Measurements from ENCODE around the gene TKFC. TPM values are rescaled to one million over a fixed set of nuclear protein-coding genes. Genes with fewer than 3 reads are reported as not detected.

The TKFC gene
- polyA plus RNA-seq, 1 of the 3 experiments (the other 2 are of a cell fraction): 72.0 TPM

- Histone ChIP-seq H2AFZ (ENCODE audit: low read depth) (no peak overlapping the region), H3K27ac (ENCODE audit: low read depth in 2 of 2, low read length in 1 of 2) (peak overlapping the region in 1 of 2 experiments; percentile 18; a peak in 3 of 4 replicates), H3K79me2 (ENCODE audit: insufficient read depth) (peaks cover 80% of the 10 kb centered on the region), H3K36me3 (replicated peaks in 1 of 2; ENCODE audit: control insufficient read depth in 1 of 2, insufficient read depth in 2 of 2, low read length in 1 of 2) (peaks cover 59 to 60% of the 10 kb centered on the region in 2 experiments), H3K27me3 (ENCODE audit: insufficient read depth) (no peaks in the 10 kb centered on the region), H3K4me1 (ENCODE audit: control insufficient read depth in 1 of 2, insufficient read depth in 2 of 2, low read depth in 1 of 2, low read length in 1 of 2) (peaks cover 12 to 18% of the 10 kb centered on the region in 2 experiments), H3F3A (replicated peaks; ENCODE audit: insufficient read depth) (peaks cover 9% of the 10 kb centered on the region), H3K4me2 (no peak overlapping the region), H3K9me3 (no peaks in the 10 kb centered on the region), H3K9ac (peak overlapping the region; percentile 24; the same call in 1 of the 2 replicates), H3K4me3 (ENCODE audit: low read depth in 2 of 2, low read length in 1 of 2) (no peak overlapping the region), H3K9me2 (no peaks in the 10 kb centered on the region), H4K20me1 (ENCODE audit: insufficient read depth) (peaks cover 38% of the 10 kb centered on the region)
- CTCF ChIA-PET: interaction anchor here (3.2 to 3.4 kb wide), 2 partner anchors 9 to 58 kb away, joined by 18 to 23 read pairs; no protein-coding TSS in a partner anchor
- DNase-seq: no peak
- POLR2A ChIA-PET: interaction anchor here (1.1 kb wide), 1 partner anchor 35 kb away, joined by 3 read pairs; the partner anchor contains the start of gene TMEM138
- TF ChIP-seq TCF12 (IDR thresholded peaks at IDR 0.05) (peak; percentile 15; the same call in 1 of the 2 replicates), POLR2AphosphoS5 (IDR thresholded peaks at IDR 0.05; ENCODE audit: low read depth, low read length) (no peak), MAX (IDR thresholded peaks at IDR 0.05; ENCODE audit: low read depth) (no peak), FOSL2 (IDR thresholded peaks at IDR 0.05; ENCODE audit: borderline replicate concordance, low read depth) (peak; percentile 10; the same call in 1 of the 2 replicates)
- TF ChIP-seq, protein P1, sequence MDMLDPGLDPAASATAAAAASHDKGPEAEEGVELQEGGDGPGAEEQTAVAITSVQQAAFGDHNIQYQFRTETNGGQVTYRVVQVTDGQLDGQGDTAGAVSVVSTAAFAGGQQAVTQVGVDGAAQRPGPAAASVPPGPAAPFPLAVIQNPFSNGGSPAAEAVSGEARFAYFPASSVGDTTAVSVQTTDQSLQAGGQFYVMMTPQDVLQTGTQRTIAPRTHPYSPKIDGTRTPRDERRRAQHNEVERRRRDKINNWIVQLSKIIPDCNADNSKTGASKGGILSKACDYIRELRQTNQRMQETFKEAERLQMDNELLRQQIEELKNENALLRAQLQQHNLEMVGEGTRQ (IDR thresholded peaks at IDR 0.05; ENCODE audit: borderline replicate concordance, low read depth, low read length): no peak
Measured at GRCh38 chr11:61327669-61328071, 5.4 kb upstream of the TKFC start.

DNA sequence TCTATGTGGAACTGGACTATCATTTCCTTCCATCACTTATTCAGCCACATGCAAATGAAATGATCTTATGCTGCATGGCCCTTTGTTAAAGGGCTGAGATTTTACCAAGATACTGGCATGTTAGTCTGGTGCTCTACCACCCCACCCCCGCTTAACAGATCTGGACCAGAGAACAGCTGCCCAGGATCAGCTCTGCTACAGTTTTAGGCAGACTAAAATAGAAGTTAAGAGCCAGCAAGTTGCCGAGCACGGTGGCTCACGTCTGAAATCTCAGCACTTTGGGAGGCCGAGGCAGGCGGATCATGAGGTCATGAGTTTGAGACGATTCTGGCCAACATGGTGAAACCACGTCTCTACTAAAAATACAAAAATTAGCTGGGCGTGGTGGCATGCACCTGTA is 4.7 kb upstream of the TKFC start:
- ChIA-PET POLR2A (interaction anchor here (1.1 kb wide), 1 partner anchor 34 kb away, joined by 3 read pairs; the partner anchor contains the start of gene TMEM138), CTCF (interaction anchor here (3.2 to 3.4 kb wide), 2 partner anchors 8 to 57 kb away, joined by 18 to 23 read pairs; no protein-coding TSS in a partner anchor)
- no peak overlapping the region for H3K4me2 ChIP-seq
- no peak for TF ChIP-seq FOXJ3 (CRISPR knock-in tag; IDR thresholded peaks at IDR 0.05)
- TF ChIP-seq, protein P2, sequence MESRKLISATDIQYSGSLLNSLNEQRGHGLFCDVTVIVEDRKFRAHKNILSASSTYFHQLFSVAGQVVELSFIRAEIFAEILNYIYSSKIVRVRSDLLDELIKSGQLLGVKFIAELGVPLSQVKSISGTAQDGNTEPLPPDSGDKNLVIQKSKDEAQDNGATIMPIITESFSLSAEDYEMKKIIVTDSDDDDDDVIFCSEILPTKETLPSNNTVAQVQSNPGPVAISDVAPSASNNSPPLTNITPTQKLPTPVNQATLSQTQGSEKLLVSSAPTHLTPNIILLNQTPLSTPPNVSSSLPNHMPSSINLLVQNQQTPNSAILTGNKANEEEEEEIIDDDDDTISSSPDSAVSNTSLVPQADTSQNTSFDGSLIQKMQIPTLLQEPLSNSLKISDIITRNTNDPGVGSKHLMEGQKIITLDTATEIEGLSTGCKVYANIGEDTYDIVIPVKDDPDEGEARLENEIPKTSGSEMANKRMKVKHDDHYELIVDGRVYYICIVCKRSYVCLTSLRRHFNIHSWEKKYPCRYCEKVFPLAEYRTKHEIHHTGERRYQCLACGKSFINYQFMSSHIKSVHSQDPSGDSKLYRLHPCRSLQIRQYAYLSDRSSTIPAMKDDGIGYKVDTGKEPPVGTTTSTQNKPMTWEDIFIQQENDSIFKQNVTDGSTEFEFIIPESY (IDR thresholded peaks at IDR 0.05; ENCODE audit: borderline replicate concordance, low read depth): no peak
- no peak for TF ChIP-seq EZH2phosphoT487 (IDR thresholded peaks at IDR 0.05; ENCODE audit: borderline replicate concordance, low read depth)
- TF ChIP-seq FOXM1 (IDR thresholded peaks at IDR 0.05; ENCODE audit: low read depth): no peak
- TF ChIP-seq TEAD4 (IDR thresholded peaks at IDR 0.05; ENCODE audit: borderline replicate concordance, insufficient read depth): no peak
- no peak for TF ChIP-seq GATA2 (CRISPR knock-in tag; IDR thresholded peaks at IDR 0.05)
- TF ChIP-seq CHD2 (IDR thresholded peaks at IDR 0.05; ENCODE audit: low read length, partially characterized antibody): no peak
- no peak for TF ChIP-seq SIN3A (IDR thresholded peaks at IDR 0.05; ENCODE audit: borderline replicate concordance, low read depth, low read length)
- no peak for TF ChIP-seq TAF1 (IDR thresholded peaks at IDR 0.05; ENCODE audit: borderline replicate concordance, low read depth, low read length)
- no peak for TF ChIP-seq PBX3 (IDR thresholded peaks at IDR 0.05)
- TF ChIP-seq POLR2AphosphoS5 (IDR thresholded peaks at IDR 0.05; ENCODE audit: low read depth, low read length): no peak
- no peak for TF ChIP-seq JUND (IDR thresholded peaks at IDR 0.05)
- TF ChIP-seq, protein P3, sequence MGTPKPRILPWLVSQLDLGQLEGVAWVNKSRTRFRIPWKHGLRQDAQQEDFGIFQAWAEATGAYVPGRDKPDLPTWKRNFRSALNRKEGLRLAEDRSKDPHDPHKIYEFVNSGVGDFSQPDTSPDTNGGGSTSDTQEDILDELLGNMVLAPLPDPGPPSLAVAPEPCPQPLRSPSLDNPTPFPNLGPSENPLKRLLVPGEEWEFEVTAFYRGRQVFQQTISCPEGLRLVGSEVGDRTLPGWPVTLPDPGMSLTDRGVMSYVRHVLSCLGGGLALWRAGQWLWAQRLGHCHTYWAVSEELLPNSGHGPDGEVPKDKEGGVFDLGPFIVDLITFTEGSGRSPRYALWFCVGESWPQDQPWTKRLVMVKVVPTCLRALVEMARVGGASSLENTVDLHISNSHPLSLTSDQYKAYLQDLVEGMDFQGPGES (IDR thresholded peaks at IDR 0.05; ENCODE audit: low read depth, low read length): no peak
- TF ChIP-seq EP300 (IDR thresholded peaks at IDR 0.05; ENCODE audit: borderline replicate concordance in 1 of 2, low read depth in 1 of 2, low read length in 1 of 2): no peak
- TF ChIP-seq MXI1 (IDR thresholded peaks at IDR 0.05; ENCODE audit: low read depth, low read length): no peak
- no peak for TF ChIP-seq SMC3 (IDR thresholded peaks at IDR 0.05; ENCODE audit: low read depth, low read length)
- TF ChIP-seq MEF2A (IDR thresholded peaks at IDR 0.05; ENCODE audit: borderline replicate concordance, low read depth): no peak
- TF ChIP-seq NFIC (IDR thresholded peaks at IDR 0.05; ENCODE audit: borderline replicate concordance): no peak

More for the DNA sequence above, 4.7 kb upstream of the TKFC start:
- Histone ChIP-seq H3K9me2 (no peaks in the 10 kb centered on the region), H3K27ac (ENCODE audit: low read depth in 2 of 2, low read length in 1 of 2) (peak overlapping the region in 1 of 2 experiments; percentile 18; a peak in 3 of 4 replicates), H3K36me3 (replicated peaks in 1 of 2; ENCODE audit: control insufficient read depth in 1 of 2, insufficient read depth in 2 of 2, low read length in 1 of 2) (peaks cover 53% of the 10 kb centered on the region in 2 experiments), H3K4me3 (ENCODE audit: low read depth in 2 of 2, low read length in 1 of 2) (no peak overlapping the region), H3K9me3 (no peaks in the 10 kb centered on the region), H2AFZ (ENCODE audit: low read depth) (no peak overlapping the region), H3K9ac (peak overlapping the region; percentile 24; the same call in 1 of the 2 replicates), H3K79me2 (ENCODE audit: insufficient read depth) (peaks cover 83% of the 10 kb centered on the region), H4K20me1 (ENCODE audit: insufficient read depth) (peaks cover 38% of the 10 kb centered on the region), H3K27me3 (ENCODE audit: insufficient read depth) (no peaks in the 10 kb centered on the region), H3K4me1 (ENCODE audit: control insufficient read depth in 1 of 2, insufficient read depth in 2 of 2, low read depth in 1 of 2, low read length in 1 of 2) (peaks cover 13 to 18% of the 10 kb centered on the region in 2 experiments), H3F3A (replicated peaks; ENCODE audit: insufficient read depth) (peaks cover 9% of the 10 kb centered on the region)
- WGBS (ENCODE audit: low lambda C conversion rate): 94% methylated on average over 9 of the region's 9 CpGs
- no peak for DNase-seq
